ENCODE measurements around the gene SCLY.

GRCh38 chr2:238093181-238094140 lies 32.7 kb downstream of the SCLY start:
- TF ChIP-seq ZFP30 (CRISPR knock-in tag; IDR thresholded peaks at IDR 0.05) = no peak
- TF ChIP-seq PATZ1 (CRISPR knock-in tag; IDR thresholded peaks at IDR 0.05; ENCODE audit: borderline replicate concordance) = no peak

All from SK-N-SH treated with all-trans-retinoic acid at 6 μM for 48 hours (cell line).